HepG2 (cell line): ENCODE results near the gene TXN2. TPM values are rescaled to one million over a fixed set of nuclear protein-coding genes. Genes with fewer than 3 reads are reported as not detected.

Experiments
- ATAC-seq: fragments of 200-7000 bp; cut with Tn5 transposase; 3 replicates; pipeline ENCODE4 v1.9.1; 2020; ENCODE audit warnings: mild to moderate bottlenecking, moderate library complexity
- BruUV-seq: library from RNA; stranded (reverse); fragments of 400-500 nt; replicated peaks from 2 replicates; lab custom pipeline; 2021; lab: Mats Ljungman, UMichigan
- CTCF ChIA-PET: fragments of 300-600 bp; formaldehyde crosslinking; extraction: SDS; loops from one replicate; lab custom pipeline; 2021; ENCODE audit warnings: low total read pairs, inconsistent platforms, low intra/inter-chr PET ratio; lab: Yijun Ruan, JAX
- POLR2A ChIA-PET: fragments of 350-600 bp; sonication (Branson Sonifier 250); formaldehyde crosslinking; loops from one replicate; lab custom pipeline; 2020; ENCODE audit warnings: antibody characterized with exemption, inconsistent platforms; lab: Yijun Ruan, JAX
- DNase-seq: peaks from one replicate; pipeline ENCODE4 v3.0.0-alpha.2; 2015; ENCODE audit warnings: low spot score
- FAIRE-seq: peaks from 3 replicates; lab custom pipeline; 2011; peaks lifted over from hg19 to GRCh38; lab: Jason Lieb, UNC
- H2AFZ ChIP-seq: one replicate; pipeline ENCODE4 v1.6.1; 2011; ENCODE audit warnings: low read length, inconsistent platforms
- H3K27ac ChIP-seq: fragments of 300-600 bp; 3 replicates; pipeline ENCODE4 v1.8.0; 2011; ENCODE audit warnings: mixed run types, mild to moderate bottlenecking, mixed read lengths, low read length, inconsistent platforms; ENCODE audit not compliant: insufficient read depth; ENCODE audit errors: extremely low read length
- H3K27me3 ChIP-seq, 2 experiments: fragments of 200-600 bp in 1 of 2; 2 replicates in 1 of 2; 3 replicates in 1 of 2; pipeline versions ENCODE4 v1.6.0 to v1.8.0; 2011; ENCODE audit warnings: low read length in 2 of 2, mild to moderate bottlenecking in 2 of 2, moderate library complexity in 2 of 2, inconsistent platforms in 1 of 2; ENCODE audit not compliant: insufficient read depth in 2 of 2, control insufficient read depth in 1 of 2
- H3K36me3 ChIP-seq, 2 experiments: fragments of 200-600 bp in 1 of 2; replicated peaks in 1 of 2; 2 replicates in 1 of 2; 3 replicates in 1 of 2; pipeline versions ENCODE4 v1.5.1 to v1.8.0; 2011; ENCODE audit warnings: low read length in 2 of 2, inconsistent platforms in 1 of 2; ENCODE audit not compliant: insufficient read depth in 2 of 2, control insufficient read depth in 1 of 2
- H3K4me1 ChIP-seq: 2 replicates; pipeline ENCODE4 v1.5.1; 2012; ENCODE audit warnings: low read length, inconsistent platforms; ENCODE audit not compliant: insufficient read depth
- H3K4me2 ChIP-seq: 2 replicates; pipeline ENCODE4 v1.6.0; 2011; ENCODE audit warnings: low read depth, low read length, inconsistent platforms
- H3K4me3 ChIP-seq, 3 experiments: fragments of 200-600 bp in 1 of 3; sonication (generic), shearing (Covaris generic) in 1 of 3; replicated peaks in 1 of 3; 2 replicates each; pipeline ENCODE4 v1.5.1; 2011 to 2016; ENCODE audit warnings: low read length in 3 of 3, inconsistent platforms in 2 of 3, low read depth in 2 of 3, mild to moderate bottlenecking in 2 of 3, control low read depth in 1 of 3, mixed read lengths in 1 of 3; ENCODE audit not compliant: insufficient read depth in 1 of 3
- H3K79me2 ChIP-seq: one replicate; pipeline ENCODE4 v1.6.1; 2011; ENCODE audit warnings: low read length, inconsistent platforms; ENCODE audit not compliant: insufficient read depth
- H3K9ac ChIP-seq: 2 replicates; pipeline ENCODE4 v1.6.0; 2011; ENCODE audit warnings: mild to moderate bottlenecking, low read depth, low read length, inconsistent platforms; ENCODE audit not compliant: insufficient read depth
- H3K9me3 ChIP-seq: 2 replicates; pipeline ENCODE4 v1.5.1; 2012; ENCODE audit warnings: mild to moderate bottlenecking, low read length
- H4K20me1 ChIP-seq: 2 replicates; pipeline ENCODE4 v1.6.0; 2011; ENCODE audit warnings: inconsistent platforms, mild to moderate bottlenecking, low read length, moderate library complexity; ENCODE audit not compliant: insufficient read depth
- AGO2 ChIP-seq: fragments of 200-400 bp; formaldehyde crosslinking; optimal IDR thresholded peaks from 2 replicates; pipeline ENCODE3; 2017; ENCODE audit warnings: mild to moderate bottlenecking, low read depth, low read length, moderate library complexity
- FOXP1 ChIP-seq, 2 experiments: fragments of 450-650 bp in 1 of 2; IDR thresholded peaks; 2 replicates each; pipeline ENCODE4 v1.6.1; 2017 to 2018; ENCODE audit warnings: antibody characterized with exemption in 1 of 2
- HIVEP1 ChIP-seq: sonication (generic); formaldehyde crosslinking; IDR thresholded peaks from 2 replicates; pipeline ENCODE4 v1.4.0; 2020; ENCODE audit warnings: mild to moderate bottlenecking, missing genetic modification reagents
- JUNB ChIP-seq: sonication (generic); formaldehyde crosslinking; IDR thresholded peaks from 2 replicates; pipeline ENCODE4 v1.8.0; 2022; ENCODE audit warnings: missing genetic modification reagents, mild to moderate bottlenecking, borderline replicate concordance
- KLF15 ChIP-seq: sonication (generic); formaldehyde crosslinking; IDR thresholded peaks from 2 replicates; pipeline ENCODE4 v1.8.1; 2023; ENCODE audit warnings: borderline replicate concordance, mild to moderate bottlenecking, inconsistent platforms, missing genetic modification reagents, mixed read lengths
- LBX2 ChIP-seq: sonication (generic); formaldehyde crosslinking; IDR thresholded peaks from 2 replicates; pipeline ENCODE4 v1.5.0; 2020; ENCODE audit warnings: missing genetic modification reagents, mild to moderate bottlenecking, borderline replicate concordance
- TRAFD1 ChIP-seq: sonication (generic); formaldehyde crosslinking; IDR thresholded peaks from 2 replicates; pipeline ENCODE4 v1.5.1; 2020; ENCODE audit warnings: missing genetic modification reagents, mild to moderate bottlenecking, borderline replicate concordance
- ZNF746 ChIP-seq: sonication (generic); formaldehyde crosslinking; IDR thresholded peaks from 2 replicates; pipeline ENCODE4 v1.8.0; 2022; ENCODE audit warnings: mild to moderate bottlenecking, missing genetic modification reagents
- WGBS: methylation state at CpG from one replicate; pipeline ENCODE4 v1.1.6; 2017; ENCODE audit warnings: low lambda C conversion rate; 5-methylcytosine and 5-hydroxymethylcytosine counted together
- in situ Hi-C: cut with HindIII; loops from 2 replicates; pipeline ENCODE4 v1.10.0; 2017; ENCODE audit warnings: low pct_unique_long_range_greater_than_20kb; ENCODE audit not compliant: extremely low pct_ligation_motif_present
- intact Hi-C: fragments of 100-400 bp; cut with micrococcal nuclease; formaldehyde crosslinking; loops from one replicate; pipeline ENCODE4 v1.10.0; 2022; ENCODE audit not compliant: unreplicated experiment
- polyA plus RNA-seq, 8 experiments: library from polyadenylated mRNA; depleted of rRNA in 3 of 8; stranded (reverse) in 7 of 8; unstranded in 1 of 8; fragments of >200 nt; fragmentation: Illumina TruSeq in 4 of 8; extraction: Trizol in 4 of 8; gene quantifications; 2 replicates each; pipeline versions ENCODE4 v1.2.1 to v1.2.3, GENCODE V29; 2011 to 2016; ENCODE audit warnings: low read depth in 4 of 8, missing spikeins in 1 of 8, mixed read lengths in 1 of 8; ENCODE audit not compliant: insufficient read depth in 1 of 8
- total RNA-seq, 5 experiments: library from RNA; depleted of rRNA; stranded (reverse); fragments of >200 nt; fragmentation: Illumina TruSeq; extraction: Trizol; gene quantifications; 2 replicates each; pipeline ENCODE4 v1.2.3, GENCODE V29; 2016; ENCODE audit warnings: low read depth in 1 of 5

Gene TXN2
- total and polyA plus RNA-seq, 2 of the 13 experiments (the other 11 are each of a cell fraction or from before 2014, with no cell fraction given) = 41.4 to 109 TPM

GRCh38 chr22:36505998-36506635 lies 24.7 kb upstream of the TXN2 start (continued):
- TF ChIP-seq ZNF746 (CRISPR knock-in tag) (no peak), FOXP1 (IDR thresholded peaks at IDR 0.05) (no peak), FOXP1 (CRISPR knock-in tag; IDR thresholded peaks at IDR 0.05) (no peak), KLF15 (no peak), HIVEP1 (CRISPR knock-in tag) (no peak), LBX2 (CRISPR knock-in tag) (no peak; the same call in 1 of the 2 replicates), JUNB (CRISPR knock-in tag) (no peak)

- Histone ChIP-seq H3K4me3 (no peak overlapping the region), H3K9ac (no peak overlapping the region), H3K36me3 (peaks cover 23 to 63% of the 10 kb centered on the region in 2 experiments)
- in situ Hi-C loops = no loop called here
- POLR2A ChIA-PET = no interaction called here
- FAIRE-seq (no peak), DNase-seq (no peak)
- TF ChIP-seq TRAFD1 (CRISPR knock-in tag) = no peak
- TF ChIP-seq AGO2 = peak; percentile 42
- TF ChIP-seq, all 625 proteins: peak for 1
- 95% methylated on average over 26 of the region's 30 CpGs for WGBS
- H4K20me1 ChIP-seq = no peaks in the 10 kb centered on the region
- BruUV-seq = no TSS peak
- CTCF ChIA-PET = no interaction called here
- H3K27ac ChIP-seq = no peak overlapping the region
- no peaks in the 10 kb centered on the region for H3K79me2 ChIP-seq
- H3K4me2 ChIP-seq = no peak overlapping the region
- ATAC-seq = peak; percentile 39; the same call in 2 of the 3 replicates
- H3K27me3 ChIP-seq = no peaks in the 10 kb centered on the region
- H3K4me1 ChIP-seq = no peaks in the 10 kb centered on the region
- no peak overlapping the region for H2AFZ ChIP-seq
- intact Hi-C loops = no loop called here
- H3K9me3 ChIP-seq = no peaks in the 10 kb centered on the region
These were observed 16.6 kb upstream of the TXN2 start for GRCh38 chr22:36497910-36498665.
